K562 (cell line): Measurements from ENCODE around the gene DLG4. TPM values are rescaled to one million over a fixed set of nuclear protein-coding genes. Genes with fewer than 3 reads are reported as not detected.

Source experiments
- CEBPG ChIP-seq, 3 experiments: fragments of 200-800 bp in 1 of 3; sonication (Bioruptor generic) in 1 of 3; sonication (generic) in 1 of 3; formaldehyde crosslinking in 1 of 3; IDR thresholded peaks in 2 of 3; conservative IDR thresholded peaks in 1 of 3; 2 replicates each; pipeline versions ENCODE4 v1.6.1 to v1.8.0; 2016 to 2022; ENCODE audit warnings: missing compliant biosample characterization in 2 of 3, missing genetic modification characterization in 2 of 3, mild to moderate bottlenecking in 1 of 3, missing genetic modification reagents in 1 of 3
- CREM ChIP-seq: IDR thresholded peaks from 2 replicates; pipeline ENCODE4 v1.6.1; 2014; ENCODE audit warnings: antibody characterized with exemption, low read depth
- HDAC3 ChIP-seq: fragments of 450-650 bp; IDR thresholded peaks from 2 replicates; pipeline ENCODE4 v1.6.1; 2018; ENCODE audit warnings: borderline replicate concordance, mild to moderate bottlenecking, moderate library complexity; ENCODE audit not compliant: partially characterized antibody
- HLTF ChIP-seq: fragments of 450-650 bp; IDR thresholded peaks from 2 replicates; pipeline ENCODE4 v1.6.1; 2016
- KDM2B ChIP-seq: fragments of 250-450 bp; sonication (Bioruptor Pico); IDR thresholded peaks from 2 replicates; pipeline ENCODE4 v1.8.0; 2021; ENCODE audit warnings: mild to moderate bottlenecking, moderate library complexity
- NCOA2 ChIP-seq, 2 experiments: fragments of 450-650 bp; IDR thresholded peaks; 2 replicates each; pipeline ENCODE4 v1.6.1; 2018; ENCODE audit warnings: mild to moderate bottlenecking in 2 of 2, moderate library complexity in 1 of 2; ENCODE audit not compliant: partially characterized antibody in 2 of 2
- NR2C2 ChIP-seq, 2 experiments: fragments of 200-800 bp in 1 of 2; sonication (Bioruptor generic) in 1 of 2; sonication (generic) in 1 of 2; formaldehyde crosslinking in 1 of 2; IDR thresholded peaks; 2 replicates each; pipeline versions ENCODE4 v1.6.1 to v1.8.0; 2016 to 2022; ENCODE audit warnings: mild to moderate bottlenecking in 1 of 2, missing compliant biosample characterization in 1 of 2, missing genetic modification characterization in 1 of 2, missing genetic modification reagents in 1 of 2
- SAFB ChIP-seq: fragments of 200-400 bp; formaldehyde crosslinking; IDR thresholded peaks from 2 replicates; pipeline ENCODE4 v1.6.1; 2017; ENCODE audit warnings: low read depth, low read length, borderline replicate concordance
- ZBTB8A ChIP-seq: fragments of 450-650 bp; IDR thresholded peaks from 2 replicates; pipeline ENCODE4 v1.6.1; 2018; ENCODE audit warnings: mild to moderate bottlenecking, moderate library complexity; ENCODE audit not compliant: partially characterized antibody
- ZC3H8 ChIP-seq: fragments of 450-650 bp; IDR thresholded peaks from 2 replicates; pipeline ENCODE4 v1.6.1; 2017
- ZNF212 ChIP-seq: fragments of 450-650 bp; formaldehyde crosslinking; IDR thresholded peaks from 2 replicates; pipeline ENCODE4 v1.4.0; 2020; ENCODE audit warnings: mild to moderate bottlenecking
- ZNF696 ChIP-seq: fragments of 250-450 bp; sonication (Bioruptor Pico); conservative IDR thresholded peaks from 2 replicates; pipeline ENCODE4 v1.4.0; 2020; ENCODE audit warnings: mild to moderate bottlenecking, moderate library complexity
- polyA plus RNA-seq, 8 experiments: library from polyadenylated mRNA; depleted of rRNA in 4 of 8; stranded (reverse) in 5 of 8; unstranded in 3 of 8; fragments of >200 nt; fragmentation: Nextera tagmentation in 2 of 8; fragmentation: Illumina TruSeq in 1 of 8; extraction: Ambion mirVana in 2 of 8; extraction: Trizol in 1 of 8; gene quantifications; 2 replicates each; pipeline versions ENCODE4 v1.2.1 to v1.2.3, GENCODE V29; 2011 to 2014; ENCODE audit warnings: inconsistent platforms in 1 of 8, missing spikeins in 1 of 8
- total RNA-seq, 7 experiments: library from RNA; depleted of rRNA in 6 of 7; stranded (reverse); fragments of >200 nt in 6 of 7; fragmentation: Illumina TruSeq in 2 of 7; extraction: Trizol in 2 of 7; gene quantifications; 2 replicates each; pipeline versions ENCODE4 v1.2.1 to v1.2.3, GENCODE V29; 2011 to 2021; ENCODE audit warnings: low replicate concordance in 1 of 7
- TF ChIP-seq, protein P1 (sequence below): sonication (generic); formaldehyde crosslinking; IDR thresholded peaks from 2 replicates; pipeline ENCODE4 v1.8.0; 2023; ENCODE audit warnings: mild to moderate bottlenecking, missing genetic modification reagents
- TF ChIP-seq, protein P2 (sequence below): fragments of 250-450 bp; sonication (Bioruptor Pico); IDR thresholded peaks from 2 replicates; pipeline ENCODE4 v1.4.0; 2020; ENCODE audit warnings: borderline replicate concordance

Gene DLG4
- total and polyA plus RNA-seq, 9 of the 15 experiments (the other 6 are each of a cell fraction or from before 2014, with no cell fraction given): 0.03 to 12.0 (median 4.1) TPM

DNA sequence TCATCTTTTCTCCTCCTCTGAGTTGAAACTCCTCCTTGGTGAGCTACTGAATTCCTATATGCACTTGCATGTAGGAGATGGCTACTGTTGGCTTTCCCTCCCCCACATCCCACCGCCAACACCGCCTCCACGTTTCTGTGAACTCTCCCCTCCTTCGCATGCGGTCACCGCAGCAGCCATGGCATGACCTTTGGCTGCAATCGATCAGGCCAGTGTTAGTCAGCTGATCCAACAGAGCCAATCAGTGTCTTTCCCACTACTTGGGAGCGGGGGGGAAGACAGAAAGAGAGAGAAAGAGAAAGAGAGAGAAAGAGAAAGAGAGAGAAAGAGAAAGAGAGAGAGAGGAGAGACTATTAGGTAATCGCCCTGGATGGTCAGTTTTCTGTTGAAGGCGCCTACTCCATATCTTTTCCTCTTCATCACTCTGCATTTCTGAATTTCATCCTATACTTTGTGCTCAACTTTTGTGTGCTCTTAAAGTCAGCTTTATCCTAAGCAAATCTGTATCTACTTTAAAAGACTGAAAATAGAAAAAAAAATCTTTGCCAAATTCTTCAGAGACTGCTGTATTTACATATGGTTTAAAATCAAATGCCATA, 63.2 kb downstream of the DLG4 start (continued):
- TF ChIP-seq NR2C2 (CRISPR knock-in tag; IDR thresholded peaks at IDR 0.05): no peak; the same call in 1 of the 2 replicates
- peak; percentile 56; the same call in 1 of the 2 replicates for TF ChIP-seq NR2C2 (tag; IDR thresholded peaks at IDR 0.05)
- peak; percentile 31; the same call in 1 of the 2 replicates for TF ChIP-seq CREM
- TF ChIP-seq SAFB: no peak
- no peak for TF ChIP-seq ZNF696 (CRISPR knock-in tag)
- no peak for TF ChIP-seq CEBPG (CRISPR knock-in tag; IDR thresholded peaks at IDR 0.05)
- TF ChIP-seq CEBPG (tag; conservative IDR thresholded peaks at IDR 0.05 in 1 of 2, IDR thresholded peaks at IDR 0.05 in 1 of 2): no peak; a peak in 1 of 4 replicates
- TF ChIP-seq ZC3H8: no peak
- TF ChIP-seq ZBTB8A: no peak
- TF ChIP-seq KDM2B: no peak
- TF ChIP-seq NCOA2 (IDR thresholded peaks at IDR 0.05; ENCODE audit: partially characterized antibody in 2 of 2): no peak
- TF ChIP-seq, protein P1, sequence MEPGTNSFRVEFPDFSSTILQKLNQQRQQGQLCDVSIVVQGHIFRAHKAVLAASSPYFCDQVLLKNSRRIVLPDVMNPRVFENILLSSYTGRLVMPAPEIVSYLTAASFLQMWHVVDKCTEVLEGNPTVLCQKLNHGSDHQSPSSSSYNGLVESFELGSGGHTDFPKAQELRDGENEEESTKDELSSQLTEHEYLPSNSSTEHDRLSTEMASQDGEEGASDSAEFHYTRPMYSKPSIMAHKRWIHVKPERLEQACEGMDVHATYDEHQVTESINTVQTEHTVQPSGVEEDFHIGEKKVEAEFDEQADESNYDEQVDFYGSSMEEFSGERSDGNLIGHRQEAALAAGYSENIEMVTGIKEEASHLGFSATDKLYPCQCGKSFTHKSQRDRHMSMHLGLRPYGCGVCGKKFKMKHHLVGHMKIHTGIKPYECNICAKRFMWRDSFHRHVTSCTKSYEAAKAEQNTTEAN (CRISPR knock-in tag): no peak
- TF ChIP-seq, protein P2, sequence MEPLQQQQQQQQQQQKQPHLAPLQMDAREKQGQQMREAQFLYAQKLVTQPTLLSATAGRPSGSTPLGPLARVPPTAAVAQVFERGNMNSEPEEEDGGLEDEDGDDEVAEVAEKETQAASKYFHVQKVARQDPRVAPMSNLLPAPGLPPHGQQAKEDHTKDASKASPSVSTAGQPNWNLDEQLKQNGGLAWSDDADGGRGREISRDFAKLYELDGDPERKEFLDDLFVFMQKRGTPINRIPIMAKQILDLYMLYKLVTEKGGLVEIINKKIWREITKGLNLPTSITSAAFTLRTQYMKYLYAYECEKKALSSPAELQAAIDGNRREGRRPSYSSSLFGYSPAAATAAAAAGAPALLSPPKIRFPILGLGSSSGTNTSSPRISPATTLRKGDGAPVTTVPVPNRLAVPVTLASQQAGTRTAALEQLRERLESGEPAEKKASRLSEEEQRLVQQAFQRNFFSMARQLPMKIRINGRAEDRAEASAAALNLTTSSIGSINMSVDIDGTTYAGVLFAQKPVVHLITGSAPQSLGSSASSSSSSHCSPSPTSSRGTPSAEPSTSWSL (CRISPR knock-in tag): no peak
- no peak for TF ChIP-seq ZNF212 (CRISPR knock-in tag)
- no peak for TF ChIP-seq HDAC3
- no peak for TF ChIP-seq HLTF
